GM18507 (cell line): ENCODE data around the gene ADD3.
"Not testable (repeated sequence)": the region's sequence is repeated elsewhere in the genome, so short reads cannot be mapped to it uniquely, and the experiment has no call there.

Source experiments
- DNase-seq: peaks from one replicate; pipeline ENCODE4 v3.0.0; 2011; ENCODE audit warnings: low read depth; ENCODE audit not compliant: insufficient read length; ENCODE audit errors: extremely low spot score
- FAIRE-seq: peaks from 2 replicates; lab custom pipeline; 2011; peaks lifted over from hg19 to GRCh38; lab: Jason Lieb, UNC

ADD3 gene

DNA sequence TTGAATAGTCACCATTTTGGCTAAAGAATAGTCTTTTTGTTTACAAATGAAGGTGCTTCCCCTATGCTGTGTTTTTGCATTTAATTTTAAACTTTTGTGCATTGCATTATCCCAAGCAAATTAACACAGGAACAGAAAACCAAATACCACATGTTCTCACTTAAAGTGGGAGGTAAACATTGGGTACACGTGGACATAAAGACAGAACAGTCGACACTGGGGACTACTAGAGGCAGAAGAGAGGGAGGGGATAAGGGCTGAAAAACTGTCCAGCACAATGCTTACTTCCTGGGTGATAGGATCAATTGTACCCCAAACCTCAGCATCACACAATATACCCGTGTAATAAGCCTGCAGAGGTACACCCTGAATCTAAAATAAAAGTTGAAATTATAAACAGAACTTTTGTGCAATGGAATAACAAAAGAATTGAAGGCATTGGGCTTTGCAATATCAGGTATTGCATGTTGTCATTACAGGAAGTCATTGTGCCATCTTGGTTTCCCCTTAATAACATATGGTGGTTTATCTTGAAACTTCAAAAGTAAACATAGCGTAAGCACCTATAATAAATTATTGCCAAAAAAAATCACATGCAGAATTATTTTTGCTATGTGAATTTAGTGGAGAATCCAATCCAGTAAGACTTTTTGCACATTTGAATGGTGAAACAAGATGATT is 16.1 kb downstream of the ADD3 start:
- no peak for DNase-seq
- peak; percentile 36 for FAIRE-seq

DNA sequence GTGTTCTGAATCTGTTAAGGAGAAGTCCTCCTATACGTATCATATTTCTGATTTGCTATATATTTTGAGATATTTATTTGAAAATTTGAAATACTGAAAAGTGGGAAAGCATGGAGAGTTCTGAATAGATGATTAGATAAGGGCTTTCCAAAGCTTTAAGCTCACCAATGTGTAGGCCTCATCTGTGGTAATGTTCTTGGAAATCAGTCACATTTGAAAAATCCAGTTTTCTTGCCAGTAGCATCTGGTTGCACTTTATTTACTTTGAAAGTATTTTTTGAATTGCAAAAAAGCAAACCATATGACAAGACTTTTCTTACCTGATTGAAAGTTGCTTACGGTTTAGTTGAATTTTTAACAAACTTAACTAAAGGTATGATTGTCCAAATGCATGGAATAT is 21.7 kb downstream of the ADD3 start:
- FAIRE-seq (no peak), DNase-seq (no peak)

DNA sequence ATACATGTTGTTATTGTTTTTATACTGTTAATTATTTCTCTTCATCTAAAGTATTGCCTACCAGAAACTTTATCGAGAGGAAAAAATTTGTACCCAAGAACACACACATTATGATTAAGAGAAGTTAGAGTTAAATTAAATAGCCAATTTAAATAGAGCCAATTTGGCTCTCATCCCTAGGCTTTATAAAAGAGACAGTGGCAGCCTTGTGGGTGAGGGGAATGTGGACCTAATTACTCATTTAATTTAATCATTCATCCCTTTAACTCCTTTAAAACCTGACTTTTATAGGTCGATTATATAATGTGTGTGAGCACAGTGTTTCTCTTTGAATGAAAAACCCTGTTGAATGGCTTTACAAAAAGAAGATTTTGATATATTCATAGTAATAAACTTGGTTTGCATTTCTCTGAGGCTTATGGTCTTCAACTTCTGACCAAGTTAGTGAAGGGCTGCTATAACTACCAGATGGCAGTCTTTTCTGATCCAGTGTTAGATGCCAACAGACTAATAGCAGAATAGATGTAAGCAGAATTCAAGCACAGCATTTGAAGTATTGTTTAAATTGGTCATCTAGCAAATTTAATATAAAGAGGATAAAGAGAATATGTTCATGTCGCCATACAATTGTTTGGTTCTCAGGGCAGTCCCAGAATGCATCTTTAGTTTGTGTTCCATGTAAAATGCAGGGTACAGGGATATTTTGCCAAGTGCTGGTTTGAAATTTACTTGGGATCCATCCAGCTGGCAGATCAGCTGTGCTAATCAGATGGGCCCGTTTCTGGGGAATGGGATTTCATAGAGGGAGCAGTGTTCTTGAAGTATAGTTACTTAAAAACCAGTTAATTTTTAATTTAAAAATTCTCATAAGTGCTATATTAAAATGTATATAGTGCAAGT is 25.3 kb downstream of the ADD3 start:
- FAIRE-seq = no peak

DNA sequence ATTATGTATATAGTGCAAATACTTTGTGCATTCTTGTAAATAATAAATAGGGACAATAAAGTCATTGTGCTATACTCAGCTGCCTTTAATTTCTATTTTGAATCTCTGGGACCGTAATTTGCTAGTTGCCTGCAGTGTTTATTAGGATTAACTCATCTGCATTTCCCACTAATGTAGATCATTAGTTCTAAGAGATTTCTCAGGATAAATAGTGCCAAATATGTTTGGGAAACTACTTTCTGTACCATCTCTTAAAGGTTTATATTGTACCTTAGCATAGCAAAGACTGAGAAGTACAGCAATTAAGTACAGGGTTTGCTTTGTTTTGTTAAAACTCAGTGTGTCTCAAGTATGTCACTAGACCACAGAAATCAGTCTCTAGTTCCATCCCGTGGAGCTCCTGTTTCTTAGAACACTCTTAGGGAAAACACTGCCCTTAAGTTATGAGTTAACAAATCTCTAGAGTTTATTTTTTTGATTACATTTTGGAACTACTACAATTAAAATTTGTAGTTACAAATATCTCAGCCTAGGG is 26.0 kb downstream of the ADD3 start:
- FAIRE-seq = peak; percentile 31
- no peak for DNase-seq

More for the DNA sequence above, 25.3 kb downstream of the ADD3 start:
- DNase-seq = no peak

DNA sequence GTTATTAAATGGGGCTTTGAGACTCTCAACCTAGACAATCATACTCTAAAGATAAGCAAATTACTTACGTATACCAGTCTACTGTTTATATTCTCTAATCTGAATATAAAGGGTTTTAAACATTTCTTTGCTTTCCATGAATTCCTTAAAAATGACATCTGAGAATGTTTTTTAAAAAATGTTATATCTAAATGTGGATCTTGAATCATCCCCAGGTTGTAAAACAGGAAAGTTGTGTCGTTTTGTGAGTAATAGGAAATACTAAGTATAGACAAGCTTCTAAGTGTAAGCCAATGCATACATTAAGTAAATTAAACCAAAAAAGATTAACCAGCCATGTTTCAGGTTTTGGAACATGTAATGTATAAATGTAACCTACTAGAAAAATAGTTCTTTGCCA is 26.8 kb downstream of the ADD3 start:
- FAIRE-seq (no peak), DNase-seq (no peak)

DNA sequence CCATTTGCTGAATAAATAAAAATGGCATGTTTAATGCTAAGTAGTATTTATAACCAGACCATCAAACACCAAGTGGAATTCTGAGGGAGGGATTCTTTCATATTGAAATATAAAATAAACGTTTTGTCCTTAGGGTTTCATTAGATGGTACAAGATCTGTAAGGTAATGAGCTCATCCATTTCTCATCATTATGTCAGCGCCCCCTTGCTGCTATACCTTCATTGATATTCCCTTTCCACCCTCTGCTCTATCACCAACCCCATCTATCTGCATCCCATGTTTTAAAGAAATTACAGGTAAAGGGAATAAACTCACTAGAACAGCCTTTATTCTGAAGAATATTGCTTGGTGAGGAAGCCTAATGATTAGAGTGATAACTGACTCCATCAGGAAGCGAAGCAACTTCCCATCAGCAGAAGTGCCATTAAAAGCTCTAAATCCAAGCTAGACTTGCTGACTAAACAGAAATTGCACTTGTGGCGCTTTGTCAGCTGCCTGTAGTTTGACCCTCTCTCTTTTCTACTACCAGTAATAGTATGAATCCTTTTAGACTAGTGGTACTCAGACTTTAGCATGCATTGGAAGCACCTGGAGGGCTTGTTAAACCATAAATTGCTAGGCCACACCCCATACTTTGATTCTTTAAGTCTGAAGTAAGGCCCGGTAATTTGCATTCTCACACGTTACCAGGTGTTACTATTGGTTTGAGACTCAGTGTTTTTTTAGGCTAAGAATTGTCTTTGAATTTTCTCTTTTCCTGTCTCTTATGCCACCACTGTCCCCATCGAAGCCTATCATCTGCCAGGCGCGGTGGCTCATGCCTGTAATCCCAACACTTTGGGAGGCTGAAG is 27.5 kb downstream of the ADD3 start:
- FAIRE-seq (peak; percentile 85), DNase-seq (no peak)

DNA sequence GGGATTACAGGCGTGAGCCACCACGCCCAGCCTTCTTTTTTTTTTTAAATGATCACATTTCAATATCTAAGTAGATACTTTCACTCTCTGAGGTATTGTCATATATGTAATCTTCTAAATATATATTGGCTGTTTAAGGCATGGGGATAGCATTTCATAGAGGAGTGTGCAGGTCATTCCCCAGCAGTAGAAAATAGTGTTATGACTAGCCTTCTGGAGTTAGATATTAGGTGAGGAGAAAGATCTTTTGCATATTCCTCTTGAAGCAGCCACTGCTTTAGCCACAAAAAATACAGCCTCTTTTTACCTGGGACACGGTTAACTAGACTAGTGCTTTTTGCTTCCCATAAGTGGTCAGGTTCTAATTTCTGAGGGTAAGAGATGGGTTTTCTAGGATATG is 28.9 kb downstream of the ADD3 start:
- DNase-seq (peak; percentile 25), FAIRE-seq (peak; percentile 74)

DNA sequence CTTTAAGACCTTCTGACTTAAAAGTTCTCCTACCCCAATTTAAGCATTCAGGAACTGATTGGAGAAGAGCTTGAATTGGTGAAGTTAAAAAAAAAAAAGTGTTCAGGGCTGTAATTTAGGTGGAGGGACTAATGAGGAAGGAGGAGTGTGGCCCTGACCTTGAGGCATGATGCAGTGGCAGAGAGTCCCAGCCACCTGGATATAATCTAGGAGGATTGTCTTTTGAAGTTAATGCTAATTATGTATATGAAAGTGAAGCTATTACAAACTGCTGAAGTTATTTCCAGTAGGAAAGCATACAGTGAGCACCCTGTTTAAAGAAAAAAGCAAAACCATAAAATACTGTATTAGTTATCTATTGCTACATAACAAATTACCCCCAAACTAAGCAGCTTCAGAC is 31.5 kb downstream of the ADD3 start:
- DNase-seq = no peak
- peak; percentile 57 for FAIRE-seq

DNA sequence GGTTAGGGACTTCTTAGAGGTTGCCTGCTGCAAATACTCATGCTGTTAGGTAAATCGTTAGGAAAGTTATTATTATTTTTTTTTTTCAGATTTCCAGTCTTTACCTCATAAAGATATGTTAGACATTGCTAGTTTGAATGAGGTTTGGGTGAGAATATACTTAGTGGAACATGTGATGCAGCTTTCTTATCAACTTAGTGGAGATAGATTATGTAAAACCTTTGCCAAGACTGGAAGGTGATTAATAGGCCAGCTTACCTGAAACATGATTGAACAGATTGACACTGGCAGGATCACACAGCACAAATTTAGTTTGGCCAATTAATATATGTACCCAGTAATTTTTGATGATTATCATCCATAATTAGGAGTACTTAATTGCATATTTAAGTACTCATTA is 32.3 kb downstream of the ADD3 start:
- FAIRE-seq (no peak), DNase-seq (no peak)

DNA sequence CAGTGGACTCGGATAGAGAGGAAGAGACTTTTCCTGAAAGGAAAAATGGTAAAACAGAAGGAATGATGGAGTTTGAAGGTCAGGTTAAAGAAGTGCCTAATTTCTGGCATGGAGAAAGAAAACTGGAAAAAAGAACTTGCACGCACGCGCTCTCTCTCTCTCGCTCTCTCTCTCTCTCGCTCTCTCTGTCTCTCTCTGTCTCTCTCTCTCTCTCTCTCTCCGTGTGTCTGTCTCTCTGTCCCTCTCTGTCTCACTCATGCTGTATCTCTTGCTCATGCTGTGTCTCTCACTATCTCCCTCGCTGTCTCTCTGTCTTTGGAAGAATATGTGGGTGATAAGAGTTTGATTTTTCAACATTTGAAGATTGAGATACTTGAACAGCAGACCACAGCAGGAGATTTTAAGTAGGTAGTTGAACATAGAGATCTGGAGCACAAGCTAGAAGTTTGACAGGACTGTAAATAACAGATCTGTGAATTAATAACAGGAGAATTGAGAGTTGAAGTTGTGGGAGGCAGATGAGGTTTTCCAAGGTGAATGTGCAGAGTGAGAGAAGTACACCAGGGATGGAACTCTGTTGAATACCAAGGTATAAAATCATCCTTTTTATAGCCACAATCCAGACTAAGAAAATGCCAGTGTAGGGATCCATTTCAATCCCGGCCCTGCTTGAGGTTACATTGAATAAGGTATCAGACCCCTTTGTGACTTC is 33.1 kb downstream of the ADD3 start:
- FAIRE-seq (peak; percentile 74), DNase-seq (no peak)

DNA sequence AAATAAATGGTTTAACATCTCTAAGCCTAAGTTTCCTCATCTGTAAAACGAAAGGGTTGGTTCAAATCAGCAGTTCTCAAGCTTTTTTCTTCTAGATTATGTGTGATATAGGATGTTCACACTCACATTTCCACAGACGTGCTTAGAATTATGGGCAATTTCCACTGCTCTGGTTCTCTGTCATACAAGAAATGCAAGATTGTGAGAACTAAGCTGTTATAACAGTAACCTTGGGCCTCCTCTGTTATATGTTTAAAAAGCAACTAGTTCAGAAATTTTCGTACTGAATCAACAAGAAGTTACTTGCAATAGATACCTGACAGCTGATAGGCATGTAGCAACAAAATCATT is 33.7 kb downstream of the ADD3 start:
- DNase-seq = no peak
- no peak for FAIRE-seq

DNA sequence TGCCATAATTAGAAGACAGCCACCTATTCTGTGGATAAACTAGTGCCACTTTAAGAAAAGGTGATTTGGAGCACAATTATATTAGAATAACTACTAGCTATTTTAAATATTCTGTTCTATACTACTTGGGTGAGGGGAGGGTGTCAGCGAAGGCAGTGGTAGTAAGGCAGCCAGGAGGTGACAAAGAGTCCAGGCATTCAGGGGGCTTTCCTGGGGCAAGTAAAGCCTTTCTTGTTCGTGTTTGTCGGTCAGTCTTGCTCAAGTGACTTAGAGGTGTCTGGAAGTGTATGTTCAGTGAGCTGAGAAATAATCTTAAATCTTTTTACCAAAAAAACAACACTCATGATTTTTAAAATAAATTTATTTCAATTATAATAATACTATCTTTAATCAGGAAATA is 34.4 kb downstream of the ADD3 start:
- FAIRE-seq = no peak

DNA sequence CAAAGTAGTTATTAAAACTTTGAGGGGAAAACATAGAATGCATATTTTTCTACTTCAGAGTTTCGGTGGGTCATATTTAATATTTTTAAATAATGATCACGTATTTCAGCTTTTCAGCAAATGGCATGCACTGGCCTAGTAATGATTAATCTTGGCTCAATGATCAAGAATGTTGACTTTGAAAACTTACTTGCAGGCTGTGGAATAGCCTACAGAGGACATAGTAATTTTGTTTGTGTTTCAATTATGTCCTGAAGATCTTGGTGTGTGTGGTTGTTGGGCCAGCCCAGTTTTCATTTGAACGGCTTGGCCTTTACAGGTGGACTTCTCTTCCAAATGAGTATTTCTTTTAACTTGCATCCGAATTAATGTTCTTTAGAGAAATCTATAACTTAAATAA is 35.1 kb downstream of the ADD3 start:
- DNase-seq (no peak), FAIRE-seq (no peak)

More for the DNA sequence above, 34.4 kb downstream of the ADD3 start:
- DNase-seq = no peak

DNA sequence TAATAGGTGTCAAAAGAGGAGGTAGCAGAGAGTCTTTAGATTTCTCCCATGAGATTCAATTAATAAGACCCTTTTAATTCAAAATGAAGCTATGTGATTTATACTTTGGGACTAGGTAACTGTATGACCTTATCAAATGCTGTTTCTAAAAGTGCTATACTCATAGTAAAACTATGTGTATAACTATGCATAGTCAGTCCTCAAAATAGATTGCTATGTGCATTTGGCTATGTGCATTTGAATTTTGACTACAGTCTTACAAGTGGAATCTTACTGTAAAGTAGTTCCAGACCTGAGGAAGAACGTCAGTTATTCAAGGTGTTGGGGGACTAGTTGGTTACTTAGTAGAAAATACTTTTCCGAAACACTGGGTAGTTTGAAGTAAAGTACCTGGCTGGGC is 36.9 kb downstream of the ADD3 start:
- DNase-seq (no peak), FAIRE-seq (no peak)

DNA sequence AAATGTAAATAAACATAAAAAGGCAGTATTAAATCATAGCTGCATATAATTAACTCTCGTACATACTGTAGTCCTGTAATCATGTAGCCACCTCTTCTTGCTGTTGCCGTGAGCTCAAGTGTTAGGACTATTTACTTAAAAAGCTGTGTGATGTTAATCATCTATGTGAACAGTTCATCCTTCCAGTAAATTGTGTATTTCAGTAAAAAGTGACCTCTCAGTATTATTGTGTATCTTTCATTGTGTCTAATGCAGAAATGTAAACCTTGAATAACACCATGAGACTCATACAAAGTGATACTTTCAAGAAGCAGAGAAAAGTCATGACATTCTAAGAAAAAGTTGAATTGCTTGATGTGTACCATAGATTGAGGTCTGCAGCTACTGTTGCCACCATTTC is 38.0 kb downstream of the ADD3 start:
- FAIRE-seq (peak; percentile 42), DNase-seq (no peak)

DNA sequence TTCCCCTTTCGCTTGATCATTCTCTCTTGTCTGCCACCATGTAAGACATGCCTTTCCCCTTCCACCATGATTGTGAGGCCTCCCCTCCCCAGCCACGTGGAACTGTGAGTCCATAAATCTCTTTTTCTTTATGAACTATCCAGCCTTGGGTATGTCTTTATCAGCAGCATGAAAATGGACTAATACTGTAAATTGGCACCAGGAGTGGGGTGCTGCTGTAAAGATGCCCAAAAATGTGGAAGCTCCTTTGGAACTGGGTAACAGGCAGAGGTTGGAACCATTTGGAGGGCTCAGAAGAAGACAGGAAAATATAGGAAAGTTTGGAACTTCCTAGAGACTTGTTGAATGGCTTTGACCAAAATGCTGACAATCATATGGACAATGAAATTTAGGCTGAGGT is 40.4 kb downstream of the ADD3 start:
- not testable (repeated sequence) for FAIRE-seq, DNase-seq

DNA sequence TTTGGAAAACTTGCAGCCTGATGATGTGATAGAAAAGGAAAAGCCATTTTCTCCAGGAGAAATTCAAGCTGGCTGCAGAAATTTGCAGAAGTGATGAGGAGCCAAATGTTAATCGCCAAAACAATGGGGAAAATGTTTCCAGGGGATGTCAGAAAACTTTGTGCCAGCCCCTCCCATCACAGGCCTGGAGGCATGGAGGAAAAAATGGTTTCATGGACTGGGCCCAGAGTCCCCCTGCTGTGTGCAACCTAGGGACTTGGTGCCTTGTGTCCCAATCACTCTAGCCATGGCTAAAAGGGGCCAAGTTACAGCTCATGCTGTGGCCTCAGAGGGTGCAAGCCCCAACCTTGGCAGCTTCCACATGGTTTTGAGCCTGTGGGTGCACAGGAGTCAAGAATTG is 41.0 kb downstream of the ADD3 start:
- FAIRE-seq = no peak
- DNase-seq = no peak

DNA sequence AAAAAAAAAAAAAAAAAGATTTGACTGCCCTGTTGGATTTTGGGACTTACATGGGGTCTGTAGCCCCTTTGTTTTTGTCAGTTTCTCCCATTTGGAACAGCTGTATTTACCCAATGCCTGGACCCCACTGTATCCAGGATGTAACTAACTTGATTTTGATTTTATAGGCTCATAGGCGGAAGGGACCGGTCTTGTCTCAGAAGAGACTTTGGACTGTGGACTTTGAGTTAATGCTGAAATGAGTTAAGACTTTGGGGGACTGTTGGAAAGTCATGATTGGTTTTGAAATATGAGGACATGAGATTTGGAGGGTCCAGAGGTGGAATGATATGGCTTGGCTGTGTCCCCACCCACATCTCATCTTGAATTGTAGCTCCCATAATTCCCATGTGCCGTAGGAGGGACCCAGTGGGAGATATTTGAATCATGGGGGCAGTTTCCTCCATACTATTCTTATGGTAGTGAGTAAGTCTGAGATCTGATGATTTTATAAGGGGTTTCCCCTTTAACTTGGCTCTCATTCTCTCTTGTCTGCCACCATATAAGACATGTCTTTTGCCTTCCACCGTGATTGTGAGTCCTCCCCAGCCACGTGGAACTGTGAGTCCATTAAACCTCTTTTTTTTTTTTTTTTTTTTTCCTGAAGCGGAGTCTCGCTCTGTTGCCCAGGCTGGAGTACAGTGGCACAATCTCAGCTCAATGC is 42.3 kb downstream of the ADD3 start:
- not testable (repeated sequence) for DNase-seq
- FAIRE-seq = peak; percentile 12

DNA sequence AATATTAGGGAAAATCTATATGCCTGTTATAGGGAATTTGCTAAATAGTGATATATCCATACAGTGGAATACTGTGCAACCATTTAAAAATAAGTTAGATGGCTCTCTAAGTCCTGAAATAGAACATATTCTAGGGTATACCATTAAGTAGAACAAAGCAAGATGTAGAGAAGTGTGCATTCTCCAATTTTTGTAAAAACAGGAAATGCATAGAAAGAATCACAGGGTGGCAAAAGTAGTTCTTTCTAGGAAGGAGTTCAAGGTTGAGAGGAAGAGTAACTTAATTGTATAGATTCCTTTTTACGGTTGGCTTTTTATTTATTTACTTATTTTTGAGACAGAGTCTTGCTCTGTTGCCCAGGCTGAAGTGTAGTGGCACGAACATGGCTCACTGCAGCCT is 43.7 kb downstream of the ADD3 start:
- FAIRE-seq (no peak), DNase-seq (no peak)
